Activated T-cell treated with anti-CD3 and anti-CD28 coated beads, Interleukin-2, amount 50 U/mL, for 4 hours (primary cell): ENCODE measurements around the gene WLS. TPM values are rescaled to one million over a fixed set of nuclear protein-coding genes. Genes with fewer than 3 reads are reported as not detected.

ENCODE experiments used
- ATAC-seq, 2 donors: fragments of 200-7000 bp; cut with Tn5 transposase; one replicate each; pipeline ENCODE4 v1.10.0; 2021
- DNase-seq: peaks from one replicate; pipeline ENCODE4 v3.0.0-alpha.2; 2020
- H3K27me3 Mint-ChIP-seq: one replicate; pipeline ENCODE4 v1.8.0; 2021; ENCODE audit warnings: low read depth, mixed read lengths
- H3K36me3 Mint-ChIP-seq: one replicate; pipeline ENCODE4 v1.8.0; 2022; ENCODE audit warnings: mixed read lengths; ENCODE audit not compliant: insufficient read depth
- H3K4me1 Mint-ChIP-seq: one replicate; pipeline ENCODE4 v1.8.0; 2021; ENCODE audit warnings: low read depth, mixed read lengths
- H3K4me3 Mint-ChIP-seq: one replicate; pipeline ENCODE4 v1.8.0; 2021; ENCODE audit warnings: mild to moderate bottlenecking, moderate library complexity, mixed read lengths
- H3K9me3 Mint-ChIP-seq: one replicate; pipeline ENCODE4 v1.8.0; 2021; ENCODE audit warnings: mixed read lengths
- total RNA-seq, 3 donors: library from RNA; stranded (reverse); gene quantifications; one replicate each; pipeline ENCODE4 v1.2.1, GENCODE V29; 2021

WLS gene
- total RNA-seq, 3 donors from 2014 or later: 0.23 to 0.33 (median 0.32) TPM

GRCh38 chr1:68131261-68131660 is 101.1 kb downstream of the WLS start:
- DNase-seq (no peak), ATAC-seq (no peak)
- no peak overlapping the region for H3K4me3 Mint-ChIP-seq
- no peaks in the 10 kb centered on the region for H3K9me3 Mint-ChIP-seq
- H3K4me1 Mint-ChIP-seq: no peaks in the 10 kb centered on the region
- H3K27me3 Mint-ChIP-seq: no peaks in the 10 kb centered on the region
- H3K36me3 Mint-ChIP-seq: no peaks in the 10 kb centered on the region

GRCh38 chr1:68129536-68130250 is 102.6 kb downstream of the WLS start:
- ATAC-seq: no peak
- no peaks in the 10 kb centered on the region for H3K4me1 Mint-ChIP-seq

GRCh38 chr1:68128820-68129219 is 103.5 kb downstream of the WLS start:
- H3K9me3 Mint-ChIP-seq: no peaks in the 10 kb centered on the region
- no peak overlapping the region for H3K4me3 Mint-ChIP-seq
- H3K4me1 Mint-ChIP-seq: no peaks in the 10 kb centered on the region
- H3K36me3 Mint-ChIP-seq: no peaks in the 10 kb centered on the region
- no peaks in the 10 kb centered on the region for H3K27me3 Mint-ChIP-seq
- no peak for DNase-seq
- no peak for ATAC-seq

More at GRCh38 chr1:68129536-68130250, 102.6 kb downstream of the WLS start:
- Mint-ChIP-seq H3K27me3 (no peaks in the 10 kb centered on the region), H3K4me3 (no peak overlapping the region), H3K9me3 (no peaks in the 10 kb centered on the region), H3K36me3 (no peaks in the 10 kb centered on the region)
- no peak for DNase-seq

GRCh38 chr1:68128157-68128556 is 104.2 kb downstream of the WLS start:
- H3K4me1 Mint-ChIP-seq: no peaks in the 10 kb centered on the region

GRCh38 chr1:68121536-68121935 is 110.8 kb downstream of the WLS start:
- peaks cover 2% of the 10 kb centered on the region for H3K4me1 Mint-ChIP-seq

More at GRCh38 chr1:68128157-68128556, 104.2 kb downstream of the WLS start:
- Mint-ChIP-seq H3K9me3 (no peaks in the 10 kb centered on the region), H3K4me3 (no peak overlapping the region), H3K36me3 (no peaks in the 10 kb centered on the region), H3K27me3 (no peaks in the 10 kb centered on the region)
- DNase-seq (no peak), ATAC-seq (no peak)

GRCh38 chr1:68120136-68120791 is 112.1 kb downstream of the WLS start:
- ATAC-seq: no peak

More at GRCh38 chr1:68121536-68121935, 110.8 kb downstream of the WLS start:
- H3K9me3 Mint-ChIP-seq: no peaks in the 10 kb centered on the region
- ATAC-seq: no peak
- DNase-seq: no peak
- no peaks in the 10 kb centered on the region for H3K36me3 Mint-ChIP-seq
- no peak overlapping the region for H3K4me3 Mint-ChIP-seq
- H3K27me3 Mint-ChIP-seq: no peaks in the 10 kb centered on the region

GRCh38 chr1:68119445-68119844 is 112.9 kb downstream of the WLS start:
- ATAC-seq: no peak
- no peak for DNase-seq
- peaks cover 2% of the 10 kb centered on the region for H3K4me1 Mint-ChIP-seq

More at GRCh38 chr1:68120136-68120791, 112.1 kb downstream of the WLS start:
- Mint-ChIP-seq H3K9me3 (no peaks in the 10 kb centered on the region), H3K27me3 (no peaks in the 10 kb centered on the region), H3K4me3 (no peak overlapping the region), H3K36me3 (no peaks in the 10 kb centered on the region), H3K4me1 (peaks cover 2% of the 10 kb centered on the region)
- no peak for DNase-seq

GRCh38 chr1:68117416-68117815 is 114.9 kb downstream of the WLS start:
- ATAC-seq (no peak), DNase-seq (no peak)
- H3K4me3 Mint-ChIP-seq: no peak overlapping the region
- H3K4me1 Mint-ChIP-seq: peaks cover 2% of the 10 kb centered on the region
- no peaks in the 10 kb centered on the region for H3K36me3 Mint-ChIP-seq
- peaks cover 2% of the 10 kb centered on the region for H3K27me3 Mint-ChIP-seq
- no peaks in the 10 kb centered on the region for H3K9me3 Mint-ChIP-seq

More at GRCh38 chr1:68119445-68119844, 112.9 kb downstream of the WLS start:
- no peaks in the 10 kb centered on the region for H3K27me3 Mint-ChIP-seq
- no peaks in the 10 kb centered on the region for H3K9me3 Mint-ChIP-seq
- H3K36me3 Mint-ChIP-seq: no peaks in the 10 kb centered on the region
- H3K4me3 Mint-ChIP-seq: no peak overlapping the region

- Mint-ChIP-seq H3K9me3 (no peaks in the 10 kb centered on the region), H3K4me1 (peaks cover 2% of the 10 kb centered on the region), H3K27me3 (peaks cover 5% of the 10 kb centered on the region), H3K4me3 (peak overlapping the region; percentile 19), H3K36me3 (no peaks in the 10 kb centered on the region)
- ATAC-seq (no peak), DNase-seq (peak; percentile 11)
These were observed 115.6 kb downstream of the WLS start for GRCh38 chr1:68116643-68117235.

GRCh38 chr1:68115308-68115707 is 117.0 kb downstream of the WLS start:
- Mint-ChIP-seq H3K9me3 (no peaks in the 10 kb centered on the region), H3K27me3 (peaks cover 5% of the 10 kb centered on the region), H3K4me3 (no peak overlapping the region), H3K4me1 (peaks cover 2% of the 10 kb centered on the region), H3K36me3 (no peaks in the 10 kb centered on the region)
- ATAC-seq (no peak), DNase-seq (no peak)

- no peaks in the 10 kb centered on the region for H3K36me3 Mint-ChIP-seq
- no peak overlapping the region for H3K4me3 Mint-ChIP-seq
- no peak for ATAC-seq
- H3K4me1 Mint-ChIP-seq: peaks cover 2% of the 10 kb centered on the region
- peaks cover 5% of the 10 kb centered on the region for H3K27me3 Mint-ChIP-seq
- DNase-seq: no peak
- H3K9me3 Mint-ChIP-seq: no peaks in the 10 kb centered on the region
These were observed 118.4 kb downstream of the WLS start for GRCh38 chr1:68113966-68114365.

GRCh38 chr1:68112835-68113243 is 119.5 kb downstream of the WLS start:
- H3K36me3 Mint-ChIP-seq: no peaks in the 10 kb centered on the region
- no peak overlapping the region for H3K4me3 Mint-ChIP-seq
- DNase-seq (no peak), ATAC-seq (no peak)
- H3K9me3 Mint-ChIP-seq: no peaks in the 10 kb centered on the region
- H3K4me1 Mint-ChIP-seq: peaks cover 2% of the 10 kb centered on the region
- peaks cover 5% of the 10 kb centered on the region for H3K27me3 Mint-ChIP-seq

GRCh38 chr1:68111519-68112436 is 120.5 kb downstream of the WLS start:
- Mint-ChIP-seq H3K36me3 (no peaks in the 10 kb centered on the region), H3K9me3 (no peaks in the 10 kb centered on the region), H3K4me3 (no peak overlapping the region), H3K4me1 (no peaks in the 10 kb centered on the region), H3K27me3 (peaks cover 5% of the 10 kb centered on the region)
- DNase-seq (no peak), ATAC-seq (peak in 1 of 2 donors; percentile 15)

- H3K9me3 Mint-ChIP-seq: no peaks in the 10 kb centered on the region
- H3K27me3 Mint-ChIP-seq: peaks cover 5% of the 10 kb centered on the region
- no peak for ATAC-seq
- no peak overlapping the region for H3K4me3 Mint-ChIP-seq
- H3K4me1 Mint-ChIP-seq: no peaks in the 10 kb centered on the region
- H3K36me3 Mint-ChIP-seq: no peaks in the 10 kb centered on the region
- no peak for DNase-seq
These were observed 124.6 kb downstream of the WLS start for GRCh38 chr1:68107771-68108170.
